GM10266 (cell line): ENCODE results near the gene RAB1B.

Experiments
- DNase-seq: peaks from one replicate; pipeline ENCODE4 v3.0.0; 2012; ENCODE audit errors: extremely low spot score
- TF ChIP-seq, protein P1 (sequence below): IDR thresholded peaks from 2 replicates; pipeline ENCODE4 v1.5.1; 2012; ENCODE audit warnings: mild to moderate bottlenecking, low read depth; ENCODE audit not compliant: control insufficient read depth, insufficient read depth; ENCODE audit errors: missing control alignments

Gene RAB1B

DNA sequence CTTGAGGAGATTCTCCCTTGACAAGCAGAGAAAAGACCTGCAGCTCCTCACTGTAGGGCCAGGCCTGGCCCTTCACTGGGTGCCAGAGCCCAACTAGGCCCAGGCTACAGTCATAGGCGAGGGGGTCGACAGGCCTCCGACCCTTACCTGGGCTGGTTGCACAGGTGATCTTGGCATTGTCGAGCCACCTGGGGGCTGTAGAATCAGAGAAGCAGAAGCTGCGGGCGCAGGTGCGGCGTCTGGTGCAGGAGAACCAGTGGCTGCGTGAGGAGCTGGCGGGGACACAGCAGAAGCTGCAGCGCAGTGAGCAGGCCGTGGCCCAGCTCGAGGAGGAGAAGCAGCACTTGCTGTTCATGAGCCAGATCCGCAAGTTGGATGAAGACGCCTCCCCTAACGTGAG, 6.9 kb upstream of the RAB1B start:
- DNase-seq = no peak
- TF ChIP-seq, protein P1, sequence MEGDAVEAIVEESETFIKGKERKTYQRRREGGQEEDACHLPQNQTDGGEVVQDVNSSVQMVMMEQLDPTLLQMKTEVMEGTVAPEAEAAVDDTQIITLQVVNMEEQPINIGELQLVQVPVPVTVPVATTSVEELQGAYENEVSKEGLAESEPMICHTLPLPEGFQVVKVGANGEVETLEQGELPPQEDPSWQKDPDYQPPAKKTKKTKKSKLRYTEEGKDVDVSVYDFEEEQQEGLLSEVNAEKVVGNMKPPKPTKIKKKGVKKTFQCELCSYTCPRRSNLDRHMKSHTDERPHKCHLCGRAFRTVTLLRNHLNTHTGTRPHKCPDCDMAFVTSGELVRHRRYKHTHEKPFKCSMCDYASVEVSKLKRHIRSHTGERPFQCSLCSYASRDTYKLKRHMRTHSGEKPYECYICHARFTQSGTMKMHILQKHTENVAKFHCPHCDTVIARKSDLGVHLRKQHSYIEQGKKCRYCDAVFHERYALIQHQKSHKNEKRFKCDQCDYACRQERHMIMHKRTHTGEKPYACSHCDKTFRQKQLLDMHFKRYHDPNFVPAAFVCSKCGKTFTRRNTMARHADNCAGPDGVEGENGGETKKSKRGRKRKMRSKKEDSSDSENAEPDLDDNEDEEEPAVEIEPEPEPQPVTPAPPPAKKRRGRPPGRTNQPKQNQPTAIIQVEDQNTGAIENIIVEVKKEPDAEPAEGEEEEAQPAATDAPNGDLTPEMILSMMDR = no peak

DNA sequence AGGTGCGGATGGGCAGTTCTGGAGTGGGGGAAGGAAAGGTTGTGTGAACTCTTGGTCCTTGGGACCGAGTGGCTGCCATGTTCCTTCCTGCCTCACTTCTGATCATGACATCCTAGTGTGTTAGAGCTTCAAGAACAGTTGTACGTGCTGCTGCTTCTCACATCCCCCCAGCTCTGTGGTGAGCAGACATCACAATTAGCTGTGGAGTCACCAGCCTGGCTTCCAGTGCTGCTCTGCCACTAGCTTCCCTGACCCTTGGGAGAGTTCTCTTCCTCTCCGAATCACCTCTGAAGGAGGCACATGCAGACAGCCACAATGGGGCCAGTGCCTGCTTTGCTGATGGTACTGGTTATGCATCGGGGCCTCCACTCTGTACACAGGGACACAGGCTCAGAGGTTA, 6.2 kb upstream of the RAB1B start:
- TF ChIP-seq, protein P1 = no peak

DNA sequence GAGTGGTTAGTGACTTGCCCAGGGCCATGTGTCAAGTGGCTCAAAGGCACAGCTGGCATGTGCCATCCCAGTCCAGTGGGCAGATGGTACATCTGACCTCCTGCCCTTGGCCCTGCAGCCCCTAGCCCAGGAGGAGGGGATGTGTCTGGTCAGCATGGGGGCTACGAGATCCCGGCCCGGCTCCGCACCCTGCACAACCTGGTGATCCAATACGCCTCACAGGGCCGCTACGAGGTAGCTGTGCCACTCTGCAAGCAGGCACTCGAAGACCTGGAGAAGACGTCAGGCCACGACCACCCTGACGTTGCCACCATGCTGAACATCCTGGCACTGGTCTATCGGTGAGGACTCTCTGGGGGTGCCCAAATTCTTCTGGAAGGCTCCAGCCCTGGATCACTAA, 5.7 kb upstream of the RAB1B start:
- no peak for DNase-seq

More for the DNA sequence above, 6.2 kb upstream of the RAB1B start:
- no peak for DNase-seq

DNA sequence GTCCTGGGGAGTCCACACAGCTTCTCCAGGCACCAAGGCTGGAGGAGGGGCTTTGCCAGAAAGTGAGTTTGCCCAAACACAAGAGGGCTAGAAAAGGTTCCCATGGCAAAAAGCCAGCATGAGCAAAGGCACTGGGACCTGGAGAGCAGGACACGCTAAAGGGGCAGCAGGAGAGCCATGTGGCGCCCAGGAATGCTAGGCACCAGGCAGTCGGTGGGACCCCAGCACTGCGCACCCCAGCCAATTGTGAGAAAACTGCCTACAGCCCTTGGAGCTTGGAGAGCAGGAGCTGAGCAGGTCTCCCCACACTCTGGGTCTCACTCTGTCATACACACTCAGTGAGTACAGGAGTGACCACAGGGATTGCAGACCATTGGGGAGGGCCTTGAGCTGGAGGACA, 5.2 kb upstream of the RAB1B start:
- TF ChIP-seq, protein P1 = no peak
- no peak for DNase-seq

More for the DNA sequence above, 5.7 kb upstream of the RAB1B start:
- TF ChIP-seq, protein P1 = no peak

DNA sequence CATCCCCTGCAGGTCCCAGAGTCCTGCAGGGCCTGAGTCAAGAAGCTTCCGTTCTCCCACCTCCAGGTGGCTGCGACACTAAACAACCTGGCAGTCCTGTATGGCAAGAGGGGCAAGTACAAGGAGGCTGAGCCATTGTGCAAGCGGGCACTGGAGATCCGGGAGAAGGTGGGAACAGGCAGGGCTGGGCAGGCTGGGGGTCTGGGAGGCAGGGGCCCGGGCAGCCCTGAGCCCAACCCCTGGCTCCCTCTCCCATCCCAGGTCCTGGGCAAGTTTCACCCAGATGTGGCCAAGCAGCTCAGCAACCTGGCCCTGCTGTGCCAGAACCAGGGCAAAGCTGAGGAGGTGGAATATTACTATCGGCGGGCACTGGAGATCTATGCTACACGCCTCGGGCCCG, 4.7 kb upstream of the RAB1B start:
- no peak for DNase-seq
- TF ChIP-seq, protein P1 = no peak

DNA sequence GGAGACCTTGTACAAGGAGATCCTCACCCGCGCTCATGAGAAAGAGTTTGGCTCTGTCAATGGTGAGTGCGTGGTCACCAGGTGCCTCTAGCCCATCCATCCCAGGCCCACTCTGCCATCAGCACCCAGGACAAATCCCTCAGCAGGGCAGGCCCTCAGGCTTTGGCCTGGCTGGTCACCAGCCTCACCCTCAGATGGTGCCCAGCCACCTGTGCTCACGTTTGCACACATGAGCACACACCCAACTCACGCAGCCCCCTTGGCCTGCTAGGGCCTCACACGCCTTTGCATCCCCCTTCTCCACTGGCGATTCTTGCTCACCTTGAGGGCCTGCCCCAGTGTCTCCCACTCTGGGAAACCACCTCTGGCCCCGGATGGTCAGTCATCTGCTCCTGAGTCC, 4.1 kb upstream of the RAB1B start:
- DNase-seq = no peak
- TF ChIP-seq, protein P1 = no peak

DNA sequence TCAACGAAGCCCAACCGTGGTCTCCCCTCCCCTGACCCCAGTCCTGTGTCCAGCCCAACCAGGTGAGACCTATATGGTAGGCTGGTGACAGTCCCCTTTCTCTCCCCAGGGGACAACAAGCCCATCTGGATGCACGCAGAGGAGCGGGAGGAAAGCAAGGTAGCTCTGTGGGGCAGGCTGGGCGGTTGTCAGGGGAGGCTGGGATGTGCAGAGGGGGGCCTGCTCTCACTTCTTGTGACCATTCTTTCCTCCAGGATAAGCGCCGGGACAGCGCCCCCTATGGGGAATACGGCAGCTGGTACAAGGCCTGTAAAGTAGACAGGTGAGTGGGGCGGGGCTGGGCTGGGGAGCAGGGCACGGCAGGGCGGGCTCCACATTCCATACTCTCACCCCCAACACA, 3.5 kb upstream of the RAB1B start:
- TF ChIP-seq, protein P1 = peak; percentile 36
- DNase-seq = no peak
